GM12873 (cell line): ENCODE measurements around the gene NAA40.

Source experiments
- CTCF ChIP-seq: IDR thresholded peaks from 2 replicates; pipeline ENCODE4 v1.5.1; 2012; ENCODE audit warnings: low read depth, mild to moderate bottlenecking, moderate library complexity, low read length, control low read depth; ENCODE audit not compliant: insufficient read depth; ENCODE audit errors: missing control alignments

Gene NAA40

GRCh38 chr11:63929616-63930015 lies 9.2 kb upstream of the NAA40 start:
- TF ChIP-seq CTCF, result no peak

DNA sequence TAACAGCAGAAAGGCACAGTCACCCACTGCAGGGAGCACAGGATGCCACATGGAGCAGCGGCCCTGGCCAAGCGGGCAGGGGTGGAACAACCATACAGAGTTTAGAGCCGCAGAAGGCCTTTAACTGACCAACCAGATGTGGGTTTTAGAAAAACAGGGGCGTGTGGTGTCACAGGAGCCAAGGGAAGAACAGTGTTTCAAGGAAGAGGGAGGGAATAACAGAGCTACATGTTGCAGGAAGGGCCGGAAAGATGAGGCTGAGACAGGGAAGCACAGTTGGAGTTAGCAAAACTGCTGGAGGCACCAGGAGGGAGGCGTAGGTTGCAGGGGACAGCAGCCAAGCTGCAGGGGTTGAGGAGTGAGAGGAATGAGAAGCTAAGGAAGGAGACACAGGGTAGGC lies 7.8 kb upstream of the NAA40 start:
- TF ChIP-seq CTCF, result no peak

DNA sequence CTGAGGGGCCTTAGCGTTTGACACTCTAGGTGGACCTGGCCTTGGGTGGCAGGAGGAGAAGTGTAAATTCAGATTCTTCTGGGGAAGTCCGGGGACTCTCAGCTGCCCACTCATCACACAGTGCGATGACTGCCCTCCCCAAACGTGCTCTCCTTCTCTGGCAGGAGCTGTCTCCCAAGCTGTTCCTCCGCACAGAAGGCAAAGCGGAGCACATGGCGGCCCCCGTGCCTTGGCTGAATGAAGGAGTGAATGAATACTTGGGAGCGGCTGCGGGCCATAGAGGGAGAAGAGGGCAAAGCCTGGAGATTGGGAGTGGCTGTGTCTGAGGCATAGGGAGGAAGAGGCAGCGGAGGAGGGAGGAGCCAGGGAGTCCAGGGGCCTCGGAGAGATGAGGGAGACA lies 6.9 kb upstream of the NAA40 start:
- TF ChIP-seq CTCF, result no peak

DNA sequence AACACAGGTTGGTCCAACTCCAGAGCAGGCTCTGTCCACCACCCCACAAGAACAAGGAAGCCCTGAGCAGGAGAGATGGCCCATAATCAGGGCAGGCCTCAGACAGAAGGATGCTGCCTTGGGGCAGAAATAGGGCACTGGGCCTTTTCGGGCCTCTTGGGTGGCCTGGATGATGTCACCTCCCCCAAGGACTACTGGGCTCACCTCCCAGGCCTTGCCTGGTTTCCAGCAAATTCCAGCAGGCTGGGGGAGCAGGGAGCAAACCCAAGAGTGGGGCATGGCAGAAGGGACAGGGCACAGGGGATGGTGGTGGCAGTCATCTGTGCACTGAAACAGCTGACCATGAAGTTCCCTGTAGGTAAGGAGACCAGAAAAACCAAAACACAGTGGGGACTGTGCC lies 5.3 kb upstream of the NAA40 start:
- no peak for TF ChIP-seq CTCF

DNA sequence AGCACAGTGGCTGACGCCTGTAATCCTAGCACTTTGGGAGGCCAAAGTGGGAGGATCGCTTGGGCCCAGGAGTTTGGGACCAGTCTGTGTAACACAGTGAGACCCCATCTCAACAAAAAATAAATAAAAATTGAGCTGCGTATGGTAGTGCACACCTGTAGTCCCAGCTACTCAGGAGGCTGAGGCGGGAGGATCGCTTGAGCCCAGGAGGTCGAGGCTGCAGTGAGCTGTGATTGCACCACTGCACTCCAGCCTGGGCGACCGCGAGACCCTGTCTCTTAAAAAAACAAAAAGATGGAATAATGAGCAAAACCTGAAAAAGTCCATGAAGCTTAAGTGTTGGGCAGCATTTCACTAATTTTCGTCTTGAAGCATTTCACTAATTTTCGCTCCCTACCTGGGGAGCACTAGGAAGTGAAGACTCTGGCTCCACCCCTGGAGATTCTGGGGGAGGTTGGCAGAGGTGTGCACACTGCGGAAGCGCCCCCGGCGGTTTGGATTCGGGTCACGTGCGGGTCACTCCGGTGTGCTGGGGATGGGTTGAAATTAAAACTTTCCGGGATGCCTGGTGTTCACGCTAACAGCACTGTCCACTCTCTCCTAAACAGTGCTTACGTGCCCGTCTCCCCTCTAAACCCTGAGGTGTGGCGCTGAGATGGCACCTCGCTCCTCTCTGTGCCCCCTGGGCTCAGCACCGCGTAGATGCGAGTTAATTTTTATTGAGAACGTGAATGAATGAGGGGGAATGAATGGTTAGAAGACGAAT lies 906 bp upstream of the NAA40 start:
- TF ChIP-seq CTCF, result peak; percentile 7

GRCh38 chr11:63939397-63939891 lies 642 bp downstream of the NAA40 start:
- TF ChIP-seq CTCF, result no peak

GRCh38 chr11:63940786-63941185 lies 2.0 kb downstream of the NAA40 start:
- no peak for TF ChIP-seq CTCF
